ENCODE measurements around the gene EPB41L5. TPM values are rescaled to one million over a fixed set of nuclear protein-coding genes. Genes with fewer than 3 reads are reported as not detected.

EPB41L5 gene
- total RNA-seq, 1 experiment from 2014 or later = 83.0 TPM

DNA sequence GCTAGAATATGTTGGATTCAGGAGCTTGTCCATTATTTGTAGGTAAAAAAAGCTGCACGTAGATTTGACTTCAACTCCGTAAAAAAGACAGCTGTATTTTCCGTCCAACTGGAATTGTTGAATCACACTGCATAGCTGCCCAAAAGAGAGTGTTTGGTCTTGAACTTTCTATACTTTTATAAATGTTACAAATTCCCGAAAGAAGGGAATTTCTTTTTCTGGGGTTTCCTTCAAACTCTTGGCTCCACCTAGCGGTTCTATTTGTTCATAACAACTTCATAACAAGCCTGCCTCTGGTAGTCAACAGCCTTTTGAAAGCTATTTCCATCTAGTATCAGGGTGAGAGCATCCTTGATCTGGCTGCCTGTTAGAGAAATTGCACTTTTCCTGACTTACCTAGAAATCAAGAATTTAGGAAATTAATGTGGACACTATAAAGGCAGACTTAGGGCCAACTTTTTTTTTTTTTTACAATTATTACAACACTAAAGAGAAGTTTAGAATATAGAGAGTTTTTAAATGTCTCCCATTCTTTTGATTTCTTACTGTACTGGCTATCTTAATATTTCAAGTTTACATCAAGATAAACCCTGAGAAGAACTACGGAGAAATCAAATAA is 162.2 kb downstream of the EPB41L5 start:
- TF ChIP-seq, protein P1, sequence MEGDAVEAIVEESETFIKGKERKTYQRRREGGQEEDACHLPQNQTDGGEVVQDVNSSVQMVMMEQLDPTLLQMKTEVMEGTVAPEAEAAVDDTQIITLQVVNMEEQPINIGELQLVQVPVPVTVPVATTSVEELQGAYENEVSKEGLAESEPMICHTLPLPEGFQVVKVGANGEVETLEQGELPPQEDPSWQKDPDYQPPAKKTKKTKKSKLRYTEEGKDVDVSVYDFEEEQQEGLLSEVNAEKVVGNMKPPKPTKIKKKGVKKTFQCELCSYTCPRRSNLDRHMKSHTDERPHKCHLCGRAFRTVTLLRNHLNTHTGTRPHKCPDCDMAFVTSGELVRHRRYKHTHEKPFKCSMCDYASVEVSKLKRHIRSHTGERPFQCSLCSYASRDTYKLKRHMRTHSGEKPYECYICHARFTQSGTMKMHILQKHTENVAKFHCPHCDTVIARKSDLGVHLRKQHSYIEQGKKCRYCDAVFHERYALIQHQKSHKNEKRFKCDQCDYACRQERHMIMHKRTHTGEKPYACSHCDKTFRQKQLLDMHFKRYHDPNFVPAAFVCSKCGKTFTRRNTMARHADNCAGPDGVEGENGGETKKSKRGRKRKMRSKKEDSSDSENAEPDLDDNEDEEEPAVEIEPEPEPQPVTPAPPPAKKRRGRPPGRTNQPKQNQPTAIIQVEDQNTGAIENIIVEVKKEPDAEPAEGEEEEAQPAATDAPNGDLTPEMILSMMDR (IDR thresholded peaks at IDR 0.05; ENCODE audit: insufficient read depth in 1 of 2, low read depth in 1 of 2, low read length in 1 of 2, severe bottlenecking in 1 of 2, unreplicated experiment in 1 of 2) = peak; percentile 73 to 77
- peak in 1 of 2 experiments; percentile 61 for DNase-seq
- H3K9me3 ChIP-seq = no peaks in the 10 kb centered on the region
- Mint-ChIP-seq H3K36me3 (ENCODE audit: insufficient read depth, unreplicated experiment) (peaks cover 36% of the 10 kb centered on the region), H3K9me3 (ENCODE audit: unreplicated experiment) (no peaks in the 10 kb centered on the region), H3K27ac (ENCODE audit: unreplicated experiment) (no peak overlapping the region), H3K27me3 (ENCODE audit: insufficient read depth, unreplicated experiment) (no peaks in the 10 kb centered on the region), H3K4me1 (ENCODE audit: low read depth, unreplicated experiment) (no peaks in the 10 kb centered on the region), H3K4me3 (ENCODE audit: unreplicated experiment) (no peak overlapping the region)
- intact Hi-C loops (cut with micrococcal nuclease; ENCODE audit: unreplicated experiment) = loop anchor here (1.0 to 10.0 kb wide), 7 partner anchors 66 to 534 kb away; no protein-coding TSS in a partner anchor
- ChIA-PET CTCF (interaction anchor here (0.5 to 2.3 kb wide), 15 partner anchors 10 to 472 kb away, joined by 3 to 18 read pairs (median 4); partner anchors contain the start of genes PTPN4 and TMEM185B), POLR2A (no interaction called here)
- no peaks in the 10 kb centered on the region for H3K4me1 ChIP-seq
- BruUV-seq (replicated peaks) = no TSS peak
- no peaks in the 10 kb centered on the region for H3K27me3 ChIP-seq (replicated peaks; ENCODE audit: control insufficient read depth, insufficient read depth, low read length)
- peaks cover 2% of the 10 kb centered on the region for H3K36me3 ChIP-seq (ENCODE audit: control insufficient read depth, insufficient read depth, low read length)
- no peak overlapping the region for H3K4me3 ChIP-seq (ENCODE audit: low read depth, low read length)

DNA sequence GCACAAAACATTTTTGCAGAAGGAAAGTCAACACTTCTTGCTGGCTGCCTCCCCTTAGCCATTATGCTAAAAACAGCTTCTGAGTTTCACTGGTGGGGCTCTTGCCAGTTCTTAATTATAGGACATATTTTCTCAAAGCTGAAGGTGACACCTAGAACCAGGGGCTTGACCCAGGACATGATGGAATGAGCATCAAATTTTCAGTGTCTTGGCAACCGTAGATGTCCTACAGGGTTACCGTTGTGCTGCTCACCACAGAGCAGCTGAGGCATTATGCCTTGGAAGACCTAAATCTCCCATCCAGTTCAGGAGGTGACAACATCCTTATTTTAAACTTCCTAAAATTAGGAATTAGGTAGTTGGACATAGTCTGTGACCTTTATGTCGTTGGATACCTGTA is 163.6 kb downstream of the EPB41L5 start:
- ChIA-PET POLR2A (interaction anchor here (0.6 kb wide), 1 partner anchor 137 kb away, joined by 4 read pairs; no protein-coding TSS in a partner anchor), CTCF (interaction anchor here (1.1 kb wide), 1 partner anchor 137 kb away, joined by 3 read pairs; no protein-coding TSS in a partner anchor)
- H3K27me3 Mint-ChIP-seq (ENCODE audit: insufficient read depth, unreplicated experiment) = no peaks in the 10 kb centered on the region
- H3K4me3 Mint-ChIP-seq (ENCODE audit: unreplicated experiment) = no peak overlapping the region
- H3K9me3 Mint-ChIP-seq (ENCODE audit: unreplicated experiment) = no peaks in the 10 kb centered on the region
- intact Hi-C loops (cut with micrococcal nuclease; ENCODE audit: unreplicated experiment) = loop anchor here (10.0 kb wide), 2 partner anchors 232 to 352 kb away; no protein-coding TSS in a partner anchor
- Histone ChIP-seq H3K27me3 (replicated peaks; ENCODE audit: control insufficient read depth, insufficient read depth, low read length) (no peaks in the 10 kb centered on the region), H3K36me3 (ENCODE audit: control insufficient read depth, insufficient read depth, low read length) (peaks cover 2% of the 10 kb centered on the region), H3K4me1 (no peaks in the 10 kb centered on the region), H3K9me3 (no peaks in the 10 kb centered on the region), H3K4me3 (ENCODE audit: low read depth, low read length) (no peak overlapping the region)
- no peaks in the 10 kb centered on the region for H3K4me1 Mint-ChIP-seq (ENCODE audit: low read depth, unreplicated experiment)
- H3K36me3 Mint-ChIP-seq (ENCODE audit: insufficient read depth, unreplicated experiment) = peaks cover 30% of the 10 kb centered on the region
- no peak for DNase-seq
- no peak overlapping the region for H3K27ac Mint-ChIP-seq (ENCODE audit: unreplicated experiment)
- TF ChIP-seq, protein P1 (IDR thresholded peaks at IDR 0.05; ENCODE audit: insufficient read depth in 1 of 2, low read depth in 1 of 2, low read length in 1 of 2, severe bottlenecking in 1 of 2, unreplicated experiment in 1 of 2) = no peak
- BruUV-seq (replicated peaks) = no TSS peak

DNA sequence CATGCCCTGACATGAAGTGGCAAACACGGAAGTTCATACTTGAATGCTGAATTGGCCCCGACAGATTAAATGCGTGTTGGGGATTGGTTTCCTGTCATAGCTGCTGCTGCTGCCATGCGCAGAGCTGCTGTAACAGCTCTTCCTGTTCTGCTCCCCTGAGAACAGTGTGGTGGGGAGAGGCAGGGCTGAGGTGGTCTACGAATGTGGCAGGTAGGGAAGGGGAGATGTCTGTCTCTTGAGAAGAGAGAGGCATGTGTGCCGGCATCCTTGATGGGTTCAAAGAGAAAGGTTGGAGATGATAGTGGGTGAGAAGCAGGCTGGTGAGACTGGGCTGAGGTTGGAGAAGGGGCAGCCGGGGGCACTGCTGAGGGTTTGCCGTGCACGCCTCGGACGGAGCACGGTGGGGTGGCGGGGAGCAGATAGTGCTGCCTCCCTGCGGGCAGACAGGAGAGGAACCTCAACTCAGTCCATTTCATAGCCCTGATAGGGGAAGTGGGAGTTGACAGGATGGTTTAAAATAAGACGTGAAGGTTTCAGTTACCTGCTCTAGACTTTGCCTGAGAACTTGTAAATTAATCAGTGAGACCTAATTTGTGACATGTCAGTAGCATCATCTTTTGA is 164.2 kb downstream of the EPB41L5 start:
- no peaks in the 10 kb centered on the region; the same call in 1 of the 2 replicates for H3K27me3 ChIP-seq (replicated peaks; ENCODE audit: control insufficient read depth, insufficient read depth, low read length)
- TF ChIP-seq, protein P1 (IDR thresholded peaks at IDR 0.05; ENCODE audit: insufficient read depth in 1 of 2, low read depth in 1 of 2, low read length in 1 of 2, severe bottlenecking in 1 of 2, unreplicated experiment in 1 of 2) = no peak
- no peaks in the 10 kb centered on the region for H3K9me3 ChIP-seq
- Mint-ChIP-seq H3K27me3 (ENCODE audit: insufficient read depth, unreplicated experiment) (no peaks in the 10 kb centered on the region), H3K4me3 (ENCODE audit: unreplicated experiment) (no peak overlapping the region), H3K4me1 (ENCODE audit: low read depth, unreplicated experiment) (no peaks in the 10 kb centered on the region), H3K27ac (ENCODE audit: unreplicated experiment) (no peak overlapping the region), H3K9me3 (ENCODE audit: unreplicated experiment) (no peaks in the 10 kb centered on the region), H3K36me3 (ENCODE audit: insufficient read depth, unreplicated experiment) (peaks cover 30% of the 10 kb centered on the region)
- intact Hi-C loops (cut with micrococcal nuclease; ENCODE audit: unreplicated experiment) = loop anchor here (10.0 kb wide), 2 partner anchors 232 to 352 kb away; no protein-coding TSS in a partner anchor
- no TSS peak for BruUV-seq (replicated peaks)
- no peak for DNase-seq
- no peak overlapping the region for H3K4me3 ChIP-seq (ENCODE audit: low read depth, low read length)
- CTCF ChIA-PET = interaction anchor here (0.5 to 1.1 kb wide), 2 partner anchors 136 to 422 kb away, joined by 3 to 4 read pairs; no protein-coding TSS in a partner anchor
- H3K4me1 ChIP-seq = no peaks in the 10 kb centered on the region
- H3K36me3 ChIP-seq (ENCODE audit: control insufficient read depth, insufficient read depth, low read length) = peaks cover 2% of the 10 kb centered on the region
- POLR2A ChIA-PET = no interaction called here
